ENCODE results near the gene LMOD2.

LMOD2 gene

DNA sequence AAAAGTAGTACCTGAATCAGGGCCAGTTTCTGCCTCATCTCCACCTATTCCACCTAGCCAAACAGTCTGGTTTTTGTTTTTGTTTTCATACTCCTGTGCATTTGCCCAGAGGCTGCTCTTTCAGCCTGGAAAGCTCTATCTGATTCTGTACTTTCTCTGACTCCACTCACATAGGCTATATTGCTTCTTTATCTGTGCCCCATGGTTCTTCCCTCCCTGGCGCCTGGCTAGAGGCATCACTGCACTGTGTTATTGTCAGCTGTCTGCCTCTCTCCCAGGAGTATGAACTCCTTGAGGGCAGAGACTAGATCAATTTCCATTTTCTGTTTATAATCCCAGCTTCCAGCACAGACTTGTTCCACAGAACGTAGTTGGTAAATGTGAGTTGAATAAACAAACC is 5.1 kb upstream of the LMOD2 start:
- ATAC-seq (ENCODE audit: low read depth) (no peak), DNase-seq (ENCODE audit: low spot score in 2 of 2) (no peak)
- H3K36me3 Mint-ChIP-seq = no peaks in the 10 kb centered on the region
- no peak overlapping the region for H3K4me3 Mint-ChIP-seq
- H3K4me1 Mint-ChIP-seq = no peaks in the 10 kb centered on the region
- H3K9me3 Mint-ChIP-seq = no peaks in the 10 kb centered on the region
- no peak overlapping the region for H3K27ac Mint-ChIP-seq
- peaks cover 8% of the 10 kb centered on the region for H3K27me3 Mint-ChIP-seq

DNA sequence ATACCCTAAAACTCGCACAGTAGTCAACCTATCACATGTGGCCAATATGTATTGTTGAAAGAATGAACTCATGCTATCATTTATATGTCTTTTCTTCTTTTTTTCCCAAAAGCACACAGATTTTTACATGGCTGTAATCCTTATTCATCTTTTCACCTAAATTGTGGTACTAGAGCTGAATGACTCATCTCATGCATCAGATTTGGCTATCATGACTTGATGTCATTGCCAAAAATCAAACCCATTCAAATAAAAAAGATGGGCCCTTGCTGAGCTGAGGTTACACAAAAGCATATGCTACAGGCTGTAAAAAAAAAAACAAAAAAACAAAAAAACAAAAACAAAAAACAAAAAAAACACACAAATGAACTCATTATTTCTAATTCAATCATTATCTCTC is 3.3 kb upstream of the LMOD2 start:
- DNase-seq (ENCODE audit: low spot score in 2 of 2) = no peak
- Mint-ChIP-seq H3K9me3 (no peaks in the 10 kb centered on the region), H3K4me3 (no peak overlapping the region), H3K27me3 (peaks cover 9% of the 10 kb centered on the region), H3K27ac (no peak overlapping the region), H3K4me1 (no peaks in the 10 kb centered on the region), H3K36me3 (no peaks in the 10 kb centered on the region)
- ATAC-seq (ENCODE audit: low read depth) = no peak

DNA sequence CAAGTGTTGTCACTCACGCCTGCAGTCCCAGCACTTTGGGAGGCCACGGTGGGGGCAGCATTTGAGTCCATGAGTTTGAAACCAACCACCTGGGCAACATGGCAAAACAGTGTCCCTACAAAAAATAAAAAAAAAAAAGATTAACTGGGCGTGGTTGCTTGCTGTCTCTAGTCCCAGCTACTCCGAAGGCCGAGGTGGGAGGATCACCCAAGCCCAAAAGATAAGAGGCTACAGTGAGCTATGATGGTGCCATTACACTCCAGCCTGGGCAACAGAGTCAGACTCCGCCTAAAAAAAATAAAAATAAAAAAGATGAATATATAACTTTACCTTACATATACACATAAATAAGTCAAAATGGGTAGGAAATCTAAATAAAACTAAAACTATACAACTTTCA is 2.5 kb upstream of the LMOD2 start:
- H3K4me3 Mint-ChIP-seq = no peak overlapping the region
- H3K27ac Mint-ChIP-seq = no peak overlapping the region
- no peaks in the 10 kb centered on the region for H3K9me3 Mint-ChIP-seq
- no peaks in the 10 kb centered on the region for H3K4me1 Mint-ChIP-seq
- no peak for DNase-seq (ENCODE audit: low spot score in 2 of 2)
- ATAC-seq (ENCODE audit: low read depth) = no peak
- peaks cover 9% of the 10 kb centered on the region for H3K27me3 Mint-ChIP-seq
- no peaks in the 10 kb centered on the region for H3K36me3 Mint-ChIP-seq

GRCh38 chr7:123656544-123657303 is 1.1 kb downstream of the LMOD2 start:
- ATAC-seq (ENCODE audit: low read depth) (no peak), DNase-seq (ENCODE audit: low spot score in 2 of 2) (no peak)
- Mint-ChIP-seq H3K36me3 (no peaks in the 10 kb centered on the region), H3K4me3 (no peak overlapping the region), H3K4me1 (no peaks in the 10 kb centered on the region), H3K9me3 (no peaks in the 10 kb centered on the region), H3K27ac (no peak overlapping the region), H3K27me3 (peaks cover 6% of the 10 kb centered on the region)

GRCh38 chr7:123657304-123657685 is 1.6 kb downstream of the LMOD2 start:
- no peaks in the 10 kb centered on the region for H3K9me3 Mint-ChIP-seq
- peaks cover 9% of the 10 kb centered on the region for H3K27me3 Mint-ChIP-seq
- no peaks in the 10 kb centered on the region for H3K4me1 Mint-ChIP-seq
- H3K36me3 Mint-ChIP-seq = no peaks in the 10 kb centered on the region
- no peak overlapping the region for H3K27ac Mint-ChIP-seq
- ATAC-seq (ENCODE audit: low read depth) (no peak), DNase-seq (ENCODE audit: low spot score in 2 of 2) (no peak)
- H3K4me3 Mint-ChIP-seq = no peak overlapping the region

DNA sequence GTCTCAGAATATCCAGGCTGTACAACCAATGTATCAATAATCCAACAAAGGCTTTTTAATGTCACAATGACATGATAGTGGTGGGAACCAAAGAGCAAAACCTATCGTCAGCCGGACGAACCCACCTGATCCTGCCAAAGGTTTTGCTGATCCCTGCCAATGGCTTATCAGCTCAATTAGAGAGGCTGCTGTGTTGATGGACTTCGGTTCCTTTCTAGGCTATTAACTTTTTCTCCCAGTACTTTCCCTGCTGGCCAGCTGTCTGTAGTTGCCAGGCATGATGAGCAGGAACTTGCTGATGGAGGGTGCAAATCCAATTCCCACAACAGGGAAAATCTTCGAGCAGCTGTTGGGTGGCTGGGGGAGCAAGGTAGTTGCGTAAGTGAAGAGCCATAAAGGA is 2.4 kb downstream of the LMOD2 start:
- no peak for ATAC-seq (ENCODE audit: low read depth)
- no peak for DNase-seq (ENCODE audit: low spot score in 2 of 2)
- no peak overlapping the region for H3K27ac Mint-ChIP-seq
- no peak overlapping the region for H3K4me3 Mint-ChIP-seq
- H3K36me3 Mint-ChIP-seq = no peaks in the 10 kb centered on the region
- H3K4me1 Mint-ChIP-seq = no peaks in the 10 kb centered on the region
- peaks cover 11% of the 10 kb centered on the region for H3K27me3 Mint-ChIP-seq
- no peaks in the 10 kb centered on the region for H3K9me3 Mint-ChIP-seq

DNA sequence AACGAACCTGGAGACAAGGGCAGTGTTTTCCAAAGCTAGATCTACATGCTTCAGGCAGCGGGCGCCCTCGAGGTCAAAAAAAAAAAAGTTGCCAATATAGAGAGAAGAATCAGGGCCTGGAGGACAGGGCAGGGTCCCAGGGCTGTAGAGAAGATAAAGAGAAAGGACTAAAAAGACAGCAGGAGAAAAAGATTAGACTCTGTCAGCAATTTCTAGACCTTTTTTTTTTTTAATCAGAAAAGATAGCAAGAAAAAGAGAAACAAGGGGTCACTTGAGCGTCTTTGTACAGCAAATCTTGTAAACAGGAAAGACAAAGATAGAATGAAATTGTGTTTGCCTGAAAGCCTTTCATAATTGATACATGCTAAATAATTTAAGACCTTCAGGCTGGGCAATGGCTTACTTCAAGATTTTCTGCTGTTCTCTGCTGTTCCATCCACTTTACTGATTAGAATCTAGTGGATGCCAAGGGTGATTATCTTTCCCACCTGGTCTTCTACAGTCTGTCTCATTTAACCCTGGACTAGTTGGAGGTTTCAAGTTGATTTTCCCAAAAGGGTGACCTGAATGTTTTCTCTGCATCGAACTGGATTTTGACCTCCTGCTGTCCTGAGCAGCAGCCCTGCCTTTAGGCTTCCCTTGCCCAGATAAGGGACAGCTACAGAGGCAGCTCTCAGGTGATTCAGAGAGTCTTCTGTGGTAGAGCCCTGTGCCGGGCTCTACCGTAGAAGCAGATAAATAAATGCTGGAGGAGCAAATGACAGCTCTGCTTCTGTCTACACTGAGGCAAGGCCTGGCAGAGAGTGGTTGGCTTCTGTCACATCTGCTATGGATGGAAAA is 5.1 kb downstream of the LMOD2 start:
- Mint-ChIP-seq H3K36me3 (no peaks in the 10 kb centered on the region), H3K9me3 (no peaks in the 10 kb centered on the region), H3K27ac (no peak overlapping the region), H3K27me3 (peaks cover 13% of the 10 kb centered on the region), H3K4me3 (no peak overlapping the region), H3K4me1 (no peaks in the 10 kb centered on the region)
- ATAC-seq (ENCODE audit: low read depth) (no peak), DNase-seq (ENCODE audit: low spot score in 2 of 2) (no peak)

GRCh38 chr7:123661765-123662164 is 6.1 kb downstream of the LMOD2 start:
- Mint-ChIP-seq H3K27ac (no peak overlapping the region), H3K4me1 (no peaks in the 10 kb centered on the region), H3K4me3 (no peak overlapping the region), H3K36me3 (no peaks in the 10 kb centered on the region), H3K27me3 (peaks cover 13% of the 10 kb centered on the region), H3K9me3 (no peaks in the 10 kb centered on the region)
- no peak for DNase-seq (ENCODE audit: low spot score in 2 of 2)
- no peak for ATAC-seq (ENCODE audit: low read depth)

DNA sequence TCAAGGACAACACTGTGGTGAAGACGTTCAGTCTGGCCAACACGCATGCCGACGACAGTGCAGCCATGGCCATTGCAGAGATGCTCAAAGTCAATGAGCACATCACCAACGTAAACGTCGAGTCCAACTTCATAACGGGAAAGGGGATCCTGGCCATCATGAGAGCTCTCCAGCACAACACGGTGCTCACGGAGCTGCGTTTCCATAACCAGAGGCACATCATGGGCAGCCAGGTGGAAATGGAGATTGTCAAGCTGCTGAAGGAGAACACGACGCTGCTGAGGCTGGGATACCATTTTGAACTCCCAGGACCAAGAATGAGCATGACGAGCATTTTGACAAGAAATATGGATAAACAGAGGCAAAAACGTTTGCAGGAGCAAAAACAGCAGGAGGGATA is 6.6 kb downstream of the LMOD2 start:
- Mint-ChIP-seq H3K27ac (no peak overlapping the region), H3K36me3 (no peaks in the 10 kb centered on the region), H3K9me3 (no peaks in the 10 kb centered on the region), H3K4me3 (no peak overlapping the region), H3K27me3 (peaks cover 11% of the 10 kb centered on the region), H3K4me1 (no peaks in the 10 kb centered on the region)
- DNase-seq (ENCODE audit: low spot score in 2 of 2) (no peak), ATAC-seq (ENCODE audit: low read depth) (no peak)

DNA sequence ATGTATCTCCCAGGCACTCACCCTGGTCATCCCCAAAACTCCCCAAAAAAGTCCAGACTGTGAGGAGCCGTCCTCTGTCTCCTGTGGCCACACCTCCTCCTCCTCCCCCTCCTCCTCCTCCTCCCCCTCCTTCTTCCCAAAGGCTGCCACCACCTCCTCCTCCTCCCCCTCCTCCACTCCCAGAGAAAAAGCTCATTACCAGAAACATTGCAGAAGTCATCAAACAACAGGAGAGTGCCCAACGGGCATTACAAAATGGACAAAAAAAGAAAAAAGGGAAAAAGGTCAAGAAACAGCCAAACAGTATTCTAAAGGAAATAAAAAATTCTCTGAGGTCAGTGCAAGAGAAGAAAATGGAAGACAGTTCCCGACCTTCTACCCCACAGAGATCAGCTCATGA is 7.1 kb downstream of the LMOD2 start:
- DNase-seq (ENCODE audit: low spot score in 2 of 2) = no peak
- Mint-ChIP-seq H3K9me3 (no peaks in the 10 kb centered on the region), H3K4me1 (no peaks in the 10 kb centered on the region), H3K36me3 (no peaks in the 10 kb centered on the region), H3K27me3 (peaks cover 11% of the 10 kb centered on the region), H3K27ac (no peak overlapping the region), H3K4me3 (no peak overlapping the region)
- no peak for ATAC-seq (ENCODE audit: low read depth)

GRCh38 chr7:123663200-123663599 is 7.5 kb downstream of the LMOD2 start:
- H3K4me1 Mint-ChIP-seq = no peaks in the 10 kb centered on the region
- H3K36me3 Mint-ChIP-seq = no peaks in the 10 kb centered on the region
- H3K9me3 Mint-ChIP-seq = no peaks in the 10 kb centered on the region
- H3K27ac Mint-ChIP-seq = no peak overlapping the region
- H3K4me3 Mint-ChIP-seq = no peak overlapping the region
- ATAC-seq (ENCODE audit: low read depth) (no peak), DNase-seq (ENCODE audit: low spot score in 2 of 2) (no peak)
- peaks cover 10% of the 10 kb centered on the region for H3K27me3 Mint-ChIP-seq

DNA sequence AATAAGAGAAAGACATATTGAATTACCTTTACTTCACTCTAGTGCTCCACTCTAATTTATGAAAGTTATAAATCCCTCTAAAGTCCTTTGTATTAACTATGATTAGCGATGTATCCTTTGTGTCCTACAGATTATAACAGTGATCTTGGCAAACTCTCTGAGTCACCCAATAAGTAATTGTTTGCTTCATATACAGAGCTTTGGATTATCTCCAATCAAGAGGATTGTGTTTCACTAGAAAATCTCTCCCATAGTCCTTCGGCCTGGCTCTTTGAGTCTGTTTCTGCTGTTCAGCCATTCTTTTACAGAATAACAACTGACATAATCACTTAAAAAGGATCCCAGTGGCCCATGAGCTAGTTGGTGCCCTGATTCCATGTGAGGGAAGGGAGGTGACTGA is 9.5 kb downstream of the LMOD2 start:
- no peak overlapping the region for H3K4me3 Mint-ChIP-seq
- DNase-seq (ENCODE audit: low spot score in 2 of 2) = no peak

DNA sequence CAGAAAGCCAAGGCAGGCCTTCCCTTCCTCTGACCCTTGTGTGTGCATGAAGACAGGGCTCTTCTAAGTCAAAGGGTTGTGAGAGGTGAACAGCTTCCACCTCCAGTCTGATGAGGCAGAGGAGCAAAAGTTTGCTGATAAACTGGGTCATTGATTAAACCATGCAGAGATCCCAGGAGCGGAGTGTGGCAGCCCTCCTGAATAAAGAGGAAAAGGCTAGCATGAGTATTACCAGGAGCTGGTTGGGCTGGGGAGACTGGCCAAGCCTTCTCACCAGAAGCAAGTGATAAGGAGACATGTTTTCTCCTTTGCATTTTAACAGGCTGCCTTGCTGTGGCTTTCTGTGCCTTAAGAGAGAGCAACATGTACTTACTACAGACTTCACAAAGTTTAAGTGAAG is 10.2 kb downstream of the LMOD2 start:
- no peak overlapping the region for H3K4me3 Mint-ChIP-seq
- H3K27ac Mint-ChIP-seq = no peak overlapping the region
- H3K27me3 Mint-ChIP-seq = peaks cover 9% of the 10 kb centered on the region
- no peaks in the 10 kb centered on the region for H3K4me1 Mint-ChIP-seq
- no peak for ATAC-seq (ENCODE audit: low read depth)
- no peaks in the 10 kb centered on the region for H3K36me3 Mint-ChIP-seq
- H3K9me3 Mint-ChIP-seq = no peaks in the 10 kb centered on the region
- DNase-seq (ENCODE audit: low spot score in 2 of 2) = no peak

More for the DNA sequence above, 9.5 kb downstream of the LMOD2 start:
- Mint-ChIP-seq H3K4me1 (no peaks in the 10 kb centered on the region), H3K36me3 (no peaks in the 10 kb centered on the region), H3K27me3 (peaks cover 10% of the 10 kb centered on the region), H3K27ac (no peak overlapping the region), H3K9me3 (no peaks in the 10 kb centered on the region)
- ATAC-seq (ENCODE audit: low read depth) = no peak

GRCh38 chr7:123666492-123666891 is 10.8 kb downstream of the LMOD2 start:
- Mint-ChIP-seq H3K36me3 (no peaks in the 10 kb centered on the region), H3K27me3 (peaks cover 9% of the 10 kb centered on the region), H3K9me3 (no peaks in the 10 kb centered on the region), H3K4me1 (no peaks in the 10 kb centered on the region), H3K27ac (no peak overlapping the region), H3K4me3 (no peak overlapping the region)
- no peak for DNase-seq (ENCODE audit: low spot score in 2 of 2)
- no peak for ATAC-seq (ENCODE audit: low read depth)

GRCh38 chr7:123669485-123669884 is 13.8 kb downstream of the LMOD2 start:
- Mint-ChIP-seq H3K4me3 (no peak overlapping the region), H3K4me1 (no peaks in the 10 kb centered on the region), H3K27ac (no peak overlapping the region), H3K36me3 (no peaks in the 10 kb centered on the region), H3K9me3 (no peaks in the 10 kb centered on the region), H3K27me3 (peaks cover 3% of the 10 kb centered on the region)
- DNase-seq (ENCODE audit: low spot score in 2 of 2) = no peak
- ATAC-seq (ENCODE audit: low read depth) = no peak

Measured in memory B cell (primary cell).